H9 (cell line): ENCODE data around the gene MAP3K5. TPM values are rescaled to one million over a fixed set of nuclear protein-coding genes. Genes with fewer than 3 reads are reported as not detected.
"Not testable (repeated sequence)": the region's sequence is repeated elsewhere in the genome, so short reads cannot be mapped to it uniquely, and the experiment has no call there.

Experiments used
- DNase-seq: peaks from one replicate; pipeline ENCODE4 v3.0.0-alpha.2; 2017
- H2AFZ ChIP-seq: one replicate; pipeline ENCODE4 v1.6.1; 2013; ENCODE audit warnings: mild to moderate bottlenecking, low read length, control low read depth, moderate library complexity
- H2AK5ac ChIP-seq: 2 replicates; pipeline ENCODE4 v1.6.1; 2013; ENCODE audit warnings: low read length, control low read depth, mixed read lengths; ENCODE audit not compliant: insufficient read length
- H2BK120ac ChIP-seq: one replicate; pipeline ENCODE4 v1.6.1; 2013; ENCODE audit warnings: low read depth, mild to moderate bottlenecking, low read length, control low read depth, inconsistent platforms; ENCODE audit not compliant: poor library complexity, severe bottlenecking
- H2BK12ac ChIP-seq: 2 replicates; pipeline ENCODE4 v1.6.1; 2013; ENCODE audit warnings: low read length, control low read depth, mixed read lengths, low read depth; ENCODE audit not compliant: insufficient read length
- H2BK15ac ChIP-seq: 2 replicates; pipeline ENCODE4 v1.6.1; 2013; ENCODE audit warnings: low read depth, low read length, control low read depth
- H2BK20ac ChIP-seq: one replicate; pipeline ENCODE4 v1.6.1; 2013; ENCODE audit warnings: low read depth, mild to moderate bottlenecking, low read length, control low read depth, inconsistent platforms; ENCODE audit not compliant: poor library complexity, severe bottlenecking
- H2BK5ac ChIP-seq: 2 replicates; pipeline ENCODE4 v1.6.1; 2013; ENCODE audit warnings: low read length, control low read depth, mixed read lengths; ENCODE audit not compliant: insufficient read length
- H3K14ac ChIP-seq: 2 replicates; pipeline ENCODE4 v1.6.1; 2013; ENCODE audit warnings: low read length, control low read depth; ENCODE audit not compliant: insufficient read depth
- H3K18ac ChIP-seq: 2 replicates; pipeline ENCODE4 v1.6.1; 2013; ENCODE audit warnings: low read depth, mild to moderate bottlenecking, mixed read lengths, low read length, control low read depth; ENCODE audit not compliant: insufficient read length
- H3K23ac ChIP-seq: 2 replicates; pipeline ENCODE4 v1.6.1; 2013; ENCODE audit warnings: low read length, control low read depth, mixed read lengths, low read depth; ENCODE audit not compliant: insufficient read length
- H3K23me2 ChIP-seq: 2 replicates; pipeline ENCODE4 v1.6.1; 2013; ENCODE audit warnings: low read depth, mild to moderate bottlenecking, mixed read lengths, low read length, control low read depth; ENCODE audit not compliant: insufficient read length, poor library complexity, severe bottlenecking
- H3K27ac ChIP-seq: 2 replicates; pipeline ENCODE4 v1.5.1; 2013; ENCODE audit warnings: low read length, control low read depth, mixed read lengths, low read depth; ENCODE audit not compliant: insufficient read length
- H3K27me3 ChIP-seq: 2 replicates; pipeline ENCODE4 v1.6.1; 2013; ENCODE audit warnings: low read length, control low read depth, inconsistent platforms; ENCODE audit not compliant: insufficient read depth
- H3K4ac ChIP-seq: 2 replicates; pipeline ENCODE4 v1.6.1; 2013; ENCODE audit warnings: low read depth, mild to moderate bottlenecking, control low read depth, inconsistent platforms, low read length, moderate library complexity
- H3K4me1 ChIP-seq: 2 replicates; pipeline ENCODE4 v1.6.1; 2013; ENCODE audit warnings: low read length, control low read depth, inconsistent platforms; ENCODE audit not compliant: insufficient read depth
- H3K4me2 ChIP-seq: 2 replicates; pipeline ENCODE4 v1.6.1; 2013; ENCODE audit warnings: low read length, control low read depth, mixed read lengths; ENCODE audit not compliant: insufficient read length, insufficient read depth
- H3K56ac ChIP-seq: 2 replicates; pipeline ENCODE4 v1.6.1; 2013; ENCODE audit warnings: low read depth, mild to moderate bottlenecking, mixed read lengths, low read length, control low read depth; ENCODE audit not compliant: insufficient read length
- H3K79me1 ChIP-seq: 2 replicates; pipeline ENCODE4 v1.6.1; 2013; ENCODE audit warnings: low read depth, mild to moderate bottlenecking, moderate library complexity, low read length, control low read depth, inconsistent platforms; ENCODE audit not compliant: insufficient read depth, poor library complexity, severe bottlenecking
- H3K79me2 ChIP-seq: 2 replicates; pipeline ENCODE4 v1.6.1; 2013; ENCODE audit warnings: low read length, control low read depth, inconsistent platforms; ENCODE audit not compliant: insufficient read depth
- H3K9ac ChIP-seq: 2 replicates; pipeline ENCODE4 v1.6.1; 2013; ENCODE audit warnings: low read length, control low read depth, mixed read lengths; ENCODE audit not compliant: insufficient read length; ENCODE audit errors: extremely low read depth
- H3K9me3 ChIP-seq: one replicate; pipeline ENCODE4 v1.6.1; 2013; ENCODE audit warnings: low read depth, low read length, inconsistent platforms; ENCODE audit not compliant: control insufficient read depth
- H3T11ph ChIP-seq: one replicate; pipeline ENCODE4 v1.6.1; 2013; ENCODE audit warnings: mild to moderate bottlenecking, low read length, control low read depth, inconsistent platforms
- H4K20me1 ChIP-seq: one replicate; pipeline ENCODE4 v1.6.1; 2013; ENCODE audit not compliant: control insufficient read depth, insufficient read length, insufficient read depth
- H4K5ac ChIP-seq: 2 replicates; pipeline ENCODE4 v1.6.1; 2013; ENCODE audit warnings: low read depth, mild to moderate bottlenecking, mixed read lengths, low read length, control low read depth; ENCODE audit not compliant: insufficient read length
- H4K8ac ChIP-seq: replicated peaks from 2 replicates; pipeline ENCODE4 v1.6.1; 2013; ENCODE audit warnings: low read length, control low read depth, mixed read lengths, low read depth; ENCODE audit not compliant: insufficient read length
- H4K91ac ChIP-seq: 2 replicates; pipeline ENCODE4 v1.6.1; 2013; ENCODE audit warnings: low read depth, mild to moderate bottlenecking, moderate library complexity, mixed read lengths, low read length, control low read depth; ENCODE audit not compliant: insufficient read length
- H3K27ac Mint-ChIP-seq, 3 experiments: 2 replicates in 2 of 3; 3 replicates in 1 of 3; pipeline ENCODE4 v1.8.0; 2020 to 2021; ENCODE audit warnings: mixed read lengths in 3 of 3, mild to moderate bottlenecking in 1 of 3, moderate library complexity in 1 of 3
- H3K27me3 Mint-ChIP-seq: 2 replicates; pipeline ENCODE4 v1.8.0; 2021; ENCODE audit warnings: low read depth, mild to moderate bottlenecking, moderate library complexity, mixed read lengths
- H3K36me3 Mint-ChIP-seq, 3 experiments: 2 replicates in 2 of 3; 3 replicates in 1 of 3; pipeline ENCODE4 v1.8.0; 2020 to 2021; ENCODE audit warnings: low read depth in 3 of 3, mixed read lengths in 3 of 3; ENCODE audit not compliant: insufficient read depth in 1 of 3
- H3K4me1 Mint-ChIP-seq, 2 experiments: 2 replicates each; pipeline ENCODE4 v1.8.0; 2020; ENCODE audit warnings: mixed read lengths in 2 of 2
- H3K4me3 Mint-ChIP-seq, 2 experiments: 2 replicates in 1 of 2; 3 replicates in 1 of 2; pipeline ENCODE4 v1.8.0; 2020 to 2021; ENCODE audit warnings: mild to moderate bottlenecking in 2 of 2, mixed read lengths in 2 of 2, moderate library complexity in 1 of 2
- H3K9me3 Mint-ChIP-seq, 2 experiments: 2 replicates in 1 of 2; 3 replicates in 1 of 2; pipeline ENCODE4 v1.8.0; 2020; ENCODE audit warnings: mild to moderate bottlenecking in 2 of 2, mixed read lengths in 2 of 2, moderate library complexity in 1 of 2
- CTCF ChIP-seq: fragments of 200-600 bp; sonication (generic); conservative IDR thresholded peaks from 3 replicates; pipeline ENCODE4 v1.8.0; 2021; ENCODE audit warnings: antibody characterized with exemption, mild to moderate bottlenecking
- WGBS: extraction: QIAGEN DNeasy Blood & Tissue Kit; methylation state at CpG from one replicate; pipeline ENCODE4 v1.1.7; 2013; ENCODE audit warnings: missing lambda C conversion rate, low lambda C conversion rate, mixed read lengths; ENCODE audit not compliant: insufficient read length; ENCODE audit errors: extremely low coverage; 5-methylcytosine and 5-hydroxymethylcytosine counted together
- total RNA-seq: library from RNA; stranded (reverse); gene quantifications from 2 replicates; pipeline ENCODE4 v1.2.1, GENCODE V29; 2021

The MAP3K5 gene
- total RNA-seq, 1 experiment from 2014 or later = 1.6 TPM

GRCh38 chr6:136693090-136693489 lies 99.2 kb downstream of the MAP3K5 start:
- no peak overlapping the region for H3K9ac ChIP-seq
- H3K27me3 ChIP-seq = no peaks in the 10 kb centered on the region
- no peaks in the 10 kb centered on the region for H4K20me1 ChIP-seq
- no peaks in the 10 kb centered on the region for H3K23me2 ChIP-seq
- no peak overlapping the region for H2BK20ac ChIP-seq
- H2BK5ac ChIP-seq = no peak overlapping the region
- no peak overlapping the region for H2BK12ac ChIP-seq
- H3K56ac ChIP-seq = no peak overlapping the region
- H3K4me3 Mint-ChIP-seq = no peak overlapping the region
- no peaks in the 10 kb centered on the region for H3K79me2 ChIP-seq
- H2AK5ac ChIP-seq = no peak overlapping the region
- DNase-seq = no peak
- H2BK15ac ChIP-seq = no peak overlapping the region
- H4K91ac ChIP-seq = no peak overlapping the region
- no peak overlapping the region for H3K18ac ChIP-seq
- no peak for TF ChIP-seq CTCF
- H3K4me1 Mint-ChIP-seq = no peaks in the 10 kb centered on the region
- no peak overlapping the region for H3T11ph ChIP-seq
- no peak overlapping the region for H4K5ac ChIP-seq
- no peaks in the 10 kb centered on the region for H3K9me3 Mint-ChIP-seq
- H4K8ac ChIP-seq = no peak overlapping the region
- no peaks in the 10 kb centered on the region for H3K27me3 Mint-ChIP-seq
- H3K36me3 Mint-ChIP-seq = no peaks in the 10 kb centered on the region
- no peaks in the 10 kb centered on the region for H3K9me3 ChIP-seq
- H3K14ac ChIP-seq = no peak overlapping the region
- no peak overlapping the region for H3K23ac ChIP-seq
- H2BK120ac ChIP-seq = no peak overlapping the region
- no peak overlapping the region for H3K4me2 ChIP-seq
- H2AFZ ChIP-seq = no peak overlapping the region
- no peak overlapping the region for H3K4ac ChIP-seq
- no peak overlapping the region for H3K27ac Mint-ChIP-seq
- H3K4me1 ChIP-seq = no peaks in the 10 kb centered on the region
- H3K79me1 ChIP-seq = no peaks in the 10 kb centered on the region
- no peak overlapping the region for H3K27ac ChIP-seq

- not testable (repeated sequence) for H4K5ac ChIP-seq, H3K27ac Mint-ChIP-seq, H2BK20ac ChIP-seq, H4K91ac ChIP-seq, H4K8ac ChIP-seq, H3K36me3 Mint-ChIP-seq, H2BK12ac ChIP-seq, H3K27me3 ChIP-seq, H2BK15ac ChIP-seq, H3K79me1 ChIP-seq, H3K23ac ChIP-seq, H3K79me2 ChIP-seq, H3K27me3 Mint-ChIP-seq, H3K23me2 ChIP-seq, H3K4ac ChIP-seq, H2AFZ ChIP-seq, H3K9me3 Mint-ChIP-seq, H3K4me1 Mint-ChIP-seq, H3K9ac ChIP-seq, H3K4me2 ChIP-seq, H4K20me1 ChIP-seq, H3K56ac ChIP-seq, H2BK120ac ChIP-seq, H3K27ac ChIP-seq, H3K18ac ChIP-seq, H3T11ph ChIP-seq, H3K4me1 ChIP-seq, H3K9me3 ChIP-seq, H3K4me3 Mint-ChIP-seq, H2BK5ac ChIP-seq, H3K14ac ChIP-seq, H2AK5ac ChIP-seq, DNase-seq
- WGBS = no CpG with 5 or more reads among the region's 1 CpG
Observed at GRCh38 chr6:136687894-136688293, 104.4 kb downstream of the MAP3K5 start.
